Measurements from ENCODE around the gene SLC25A42.

- TF ChIP-seq POLR2A (IDR thresholded peaks at IDR 0.05), result no peak
- TF ChIP-seq, protein P1, sequence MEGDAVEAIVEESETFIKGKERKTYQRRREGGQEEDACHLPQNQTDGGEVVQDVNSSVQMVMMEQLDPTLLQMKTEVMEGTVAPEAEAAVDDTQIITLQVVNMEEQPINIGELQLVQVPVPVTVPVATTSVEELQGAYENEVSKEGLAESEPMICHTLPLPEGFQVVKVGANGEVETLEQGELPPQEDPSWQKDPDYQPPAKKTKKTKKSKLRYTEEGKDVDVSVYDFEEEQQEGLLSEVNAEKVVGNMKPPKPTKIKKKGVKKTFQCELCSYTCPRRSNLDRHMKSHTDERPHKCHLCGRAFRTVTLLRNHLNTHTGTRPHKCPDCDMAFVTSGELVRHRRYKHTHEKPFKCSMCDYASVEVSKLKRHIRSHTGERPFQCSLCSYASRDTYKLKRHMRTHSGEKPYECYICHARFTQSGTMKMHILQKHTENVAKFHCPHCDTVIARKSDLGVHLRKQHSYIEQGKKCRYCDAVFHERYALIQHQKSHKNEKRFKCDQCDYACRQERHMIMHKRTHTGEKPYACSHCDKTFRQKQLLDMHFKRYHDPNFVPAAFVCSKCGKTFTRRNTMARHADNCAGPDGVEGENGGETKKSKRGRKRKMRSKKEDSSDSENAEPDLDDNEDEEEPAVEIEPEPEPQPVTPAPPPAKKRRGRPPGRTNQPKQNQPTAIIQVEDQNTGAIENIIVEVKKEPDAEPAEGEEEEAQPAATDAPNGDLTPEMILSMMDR (IDR thresholded peaks at IDR 0.05), result no peak
These were observed 30.7 kb downstream of the SLC25A42 start for GRCh38 chr19:19094513-19094912.

Data from uterus (tissue), 2 donors.